Measurements from ENCODE around the gene STXBP3.

DNA sequence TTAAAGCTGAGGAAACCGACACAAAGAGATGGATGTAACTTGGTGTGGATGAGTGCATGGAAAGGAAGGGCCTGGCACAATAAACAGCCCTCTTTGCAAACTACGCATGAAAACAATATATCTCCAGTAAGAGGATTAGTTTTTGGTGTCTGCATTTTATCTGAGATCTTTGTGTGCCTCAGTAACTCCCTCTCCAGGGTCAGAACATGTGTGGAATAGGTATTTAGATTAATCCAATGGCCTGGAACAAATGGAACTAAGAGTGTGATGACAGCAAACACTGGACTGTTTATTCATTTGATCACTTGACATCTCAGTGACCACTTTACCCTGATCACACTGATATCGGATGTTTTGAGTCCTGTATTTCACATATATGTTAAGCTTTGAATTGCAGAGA is 65.1 kb downstream of the STXBP3 start:
- TF ChIP-seq, protein P1, sequence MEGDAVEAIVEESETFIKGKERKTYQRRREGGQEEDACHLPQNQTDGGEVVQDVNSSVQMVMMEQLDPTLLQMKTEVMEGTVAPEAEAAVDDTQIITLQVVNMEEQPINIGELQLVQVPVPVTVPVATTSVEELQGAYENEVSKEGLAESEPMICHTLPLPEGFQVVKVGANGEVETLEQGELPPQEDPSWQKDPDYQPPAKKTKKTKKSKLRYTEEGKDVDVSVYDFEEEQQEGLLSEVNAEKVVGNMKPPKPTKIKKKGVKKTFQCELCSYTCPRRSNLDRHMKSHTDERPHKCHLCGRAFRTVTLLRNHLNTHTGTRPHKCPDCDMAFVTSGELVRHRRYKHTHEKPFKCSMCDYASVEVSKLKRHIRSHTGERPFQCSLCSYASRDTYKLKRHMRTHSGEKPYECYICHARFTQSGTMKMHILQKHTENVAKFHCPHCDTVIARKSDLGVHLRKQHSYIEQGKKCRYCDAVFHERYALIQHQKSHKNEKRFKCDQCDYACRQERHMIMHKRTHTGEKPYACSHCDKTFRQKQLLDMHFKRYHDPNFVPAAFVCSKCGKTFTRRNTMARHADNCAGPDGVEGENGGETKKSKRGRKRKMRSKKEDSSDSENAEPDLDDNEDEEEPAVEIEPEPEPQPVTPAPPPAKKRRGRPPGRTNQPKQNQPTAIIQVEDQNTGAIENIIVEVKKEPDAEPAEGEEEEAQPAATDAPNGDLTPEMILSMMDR (IDR thresholded peaks at IDR 0.05), result no peak
- TF ChIP-seq POLR2A (IDR thresholded peaks at IDR 0.05), result no peak

All from tibial nerve (tissue), 3 donors.